GM04504 (cell line): ENCODE results near the gene TRIO.

ENCODE experiments used
- DNase-seq: peaks from one replicate; pipeline ENCODE4 v3.0.0-alpha.2; 2012; ENCODE audit warnings: low read depth

The TRIO gene

GRCh38 chr5:14457476-14457875 lies 314.3 kb downstream of the TRIO start:
- no peak for DNase-seq

DNA sequence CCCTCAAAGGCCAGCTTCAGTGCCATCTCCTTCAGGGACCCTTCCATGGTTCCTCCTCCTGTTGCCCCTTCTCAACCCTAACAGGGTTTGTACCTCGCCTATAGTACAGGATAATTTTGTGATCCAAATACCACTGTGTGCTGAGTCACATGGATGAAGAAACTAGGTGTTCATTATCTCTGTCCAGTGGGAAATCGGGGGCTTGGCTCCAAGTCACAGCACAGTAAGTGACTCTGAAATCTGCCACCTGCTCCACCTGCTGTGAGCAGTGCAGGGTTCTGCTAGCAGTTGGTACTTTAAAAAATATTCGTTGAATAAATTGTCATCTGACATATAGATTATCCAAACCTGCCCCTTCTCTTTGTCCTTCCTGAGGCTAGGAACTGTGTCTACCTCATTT lies 315.3 kb downstream of the TRIO start:
- DNase-seq = no peak

- DNase-seq = no peak
Observed at GRCh38 chr5:14460844-14461398, 317.8 kb downstream of the TRIO start.

DNA sequence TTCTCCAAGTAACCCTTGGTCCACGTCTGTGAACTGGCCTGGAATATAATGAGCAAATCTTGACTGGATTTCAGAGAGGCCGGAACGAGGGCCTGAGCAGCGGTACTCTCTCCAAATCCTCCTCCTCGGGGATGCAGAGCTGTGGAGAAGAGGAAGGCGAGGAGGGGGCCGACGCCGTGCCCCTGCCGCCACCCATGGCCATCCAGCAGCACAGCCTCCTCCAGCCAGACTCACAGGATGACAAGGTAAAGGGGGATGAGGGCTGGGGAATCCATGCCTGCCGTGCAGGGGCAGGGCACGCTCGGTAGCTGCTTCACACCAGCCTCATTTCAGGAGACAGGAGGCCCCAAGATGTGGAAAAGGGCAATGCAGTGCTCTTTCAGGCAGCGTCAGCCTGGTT lies 319.5 kb downstream of the TRIO start:
- DNase-seq = no peak

DNA sequence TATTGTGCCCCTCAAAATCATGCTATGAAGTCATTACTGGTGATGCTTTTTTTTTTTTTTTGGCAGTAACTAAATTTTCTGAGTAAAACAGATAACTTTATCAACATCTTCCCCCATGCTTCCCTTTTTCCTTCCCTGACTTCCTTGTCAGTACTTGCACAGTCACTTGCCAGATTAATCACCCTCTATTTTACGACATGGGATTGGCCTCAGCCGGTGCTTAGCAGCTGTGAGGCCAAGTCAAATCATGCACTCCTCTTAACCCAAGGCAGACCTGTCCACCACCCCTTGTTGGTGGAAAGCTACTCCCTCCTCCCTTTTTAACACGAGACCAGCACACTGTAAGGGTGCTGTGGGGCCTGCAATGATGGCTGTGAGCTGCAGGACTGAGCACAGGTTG lies 320.5 kb downstream of the TRIO start:
- no peak for DNase-seq

- no peak for DNase-seq
Observed at GRCh38 chr5:14464096-14464495, 321.0 kb downstream of the TRIO start.

DNA sequence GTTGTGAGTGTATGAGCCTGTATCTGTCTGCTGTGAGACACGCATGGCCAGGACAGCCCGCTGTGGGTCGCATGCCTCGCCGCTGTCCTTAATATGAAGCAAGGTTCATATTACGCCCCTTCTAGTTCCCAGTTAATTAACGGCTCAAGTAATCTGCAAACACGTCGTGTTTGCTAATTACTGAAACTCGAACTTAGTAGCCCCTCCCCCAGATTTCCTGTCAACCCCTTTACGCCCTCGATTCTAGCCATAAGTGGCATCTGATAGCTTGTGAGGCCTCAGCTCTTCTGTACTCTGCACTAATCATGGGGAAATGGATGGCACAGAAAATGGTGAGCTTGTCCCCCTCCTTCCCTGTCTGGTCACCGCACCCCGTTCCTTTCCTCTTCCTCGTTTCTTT lies 321.5 kb downstream of the TRIO start:
- DNase-seq = no peak

GRCh38 chr5:14465116-14465515 lies 322.0 kb downstream of the TRIO start:
- DNase-seq = no peak

DNA sequence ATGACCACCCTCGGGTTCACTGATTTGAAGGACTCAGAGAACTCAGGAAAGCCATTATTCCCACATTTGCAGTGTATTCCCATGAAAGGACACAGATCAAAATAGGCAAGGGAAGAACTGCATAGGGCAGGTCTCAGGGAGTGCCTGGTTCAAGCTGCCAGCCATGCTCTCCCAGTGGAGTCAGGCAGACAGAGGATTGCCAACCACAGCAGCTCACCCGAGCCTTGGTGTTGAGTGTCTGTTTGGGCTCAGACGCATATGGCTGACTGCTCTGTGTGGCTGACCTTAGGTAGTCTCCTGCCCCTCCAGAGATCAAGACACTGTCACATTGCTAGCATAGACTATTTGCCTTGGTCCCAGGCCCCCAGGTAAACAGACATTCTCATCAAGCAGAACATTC lies 322.6 kb downstream of the TRIO start:
- no peak for DNase-seq

DNA sequence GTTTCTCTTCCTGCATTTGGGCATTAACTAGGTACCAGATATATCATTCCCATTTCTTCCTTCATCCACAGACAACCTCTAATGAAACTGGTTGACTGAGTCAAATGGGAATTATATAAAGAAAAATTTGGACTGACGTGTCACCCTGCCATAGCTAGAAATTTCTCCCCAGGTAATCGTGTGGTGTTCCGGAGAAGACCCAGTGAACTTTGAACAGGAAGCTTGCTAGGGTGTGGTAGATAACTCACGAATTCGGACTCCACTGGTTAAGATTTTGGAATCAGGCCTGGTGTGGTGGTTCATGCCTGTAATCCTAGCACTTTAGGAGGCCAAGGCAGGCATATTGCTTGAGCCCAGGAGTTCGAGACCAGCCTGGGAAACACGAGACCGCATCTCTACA lies 324.1 kb downstream of the TRIO start:
- DNase-seq = no peak

GRCh38 chr5:14467886-14468285 lies 324.7 kb downstream of the TRIO start:
- DNase-seq = no peak

DNA sequence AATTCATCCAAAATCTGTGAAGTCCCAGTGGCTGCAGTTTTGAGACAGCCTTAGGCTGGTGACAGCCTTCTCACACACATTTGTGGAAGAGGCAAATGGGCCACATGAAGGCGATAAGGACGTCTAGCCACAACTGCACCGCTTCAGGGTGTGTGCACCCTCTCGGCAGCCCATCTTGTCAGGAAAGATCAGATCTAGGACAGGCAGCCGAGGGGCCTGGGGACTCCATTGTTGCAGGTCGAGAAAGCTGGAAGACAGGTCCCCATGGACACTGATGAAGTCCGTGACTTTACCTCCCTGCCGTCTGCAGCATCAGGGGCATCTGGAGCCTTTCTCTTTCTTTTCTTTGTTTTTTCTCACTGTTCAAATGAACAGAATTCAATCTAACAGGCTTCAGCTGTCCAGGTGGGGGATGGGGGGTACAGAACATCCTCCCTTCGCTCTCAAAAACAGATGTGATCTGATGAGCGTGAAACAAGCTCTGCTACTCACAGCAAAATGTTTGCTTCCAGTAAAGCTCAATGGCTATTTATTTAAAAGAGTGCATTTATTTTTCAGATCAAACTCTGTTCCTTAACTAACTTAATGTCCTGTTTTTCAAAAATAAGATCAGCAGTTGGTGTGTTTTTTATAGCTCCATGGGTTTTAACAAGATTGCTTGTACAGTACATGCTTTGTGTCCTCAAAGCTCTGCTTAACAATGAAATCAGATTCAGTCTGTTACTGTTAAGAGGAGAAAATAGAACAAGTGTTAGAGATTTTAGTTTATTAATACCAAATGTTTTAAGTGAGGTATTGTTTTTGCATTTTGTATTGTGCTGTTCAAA lies 326.6 kb downstream of the TRIO start:
- no peak for DNase-seq

DNA sequence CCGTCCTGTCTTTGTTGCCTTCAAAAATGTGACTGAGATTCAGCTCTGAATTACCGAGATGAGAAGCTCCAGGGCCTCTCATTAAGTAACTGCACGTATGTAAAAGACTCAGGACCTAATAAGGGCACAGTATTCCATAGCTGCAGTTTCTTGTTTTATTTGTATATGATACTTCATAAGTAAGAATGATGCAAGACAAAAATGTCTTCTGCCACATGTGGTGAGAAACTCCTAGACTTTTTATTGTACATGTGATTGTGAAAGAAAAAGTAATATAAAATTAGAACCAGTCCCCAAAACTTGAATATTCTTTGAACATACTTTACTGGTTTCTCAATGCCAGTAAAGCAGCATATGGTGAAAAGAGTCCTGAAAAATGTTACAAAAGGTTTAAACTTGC lies 328.4 kb downstream of the TRIO start:
- DNase-seq = no peak

DNA sequence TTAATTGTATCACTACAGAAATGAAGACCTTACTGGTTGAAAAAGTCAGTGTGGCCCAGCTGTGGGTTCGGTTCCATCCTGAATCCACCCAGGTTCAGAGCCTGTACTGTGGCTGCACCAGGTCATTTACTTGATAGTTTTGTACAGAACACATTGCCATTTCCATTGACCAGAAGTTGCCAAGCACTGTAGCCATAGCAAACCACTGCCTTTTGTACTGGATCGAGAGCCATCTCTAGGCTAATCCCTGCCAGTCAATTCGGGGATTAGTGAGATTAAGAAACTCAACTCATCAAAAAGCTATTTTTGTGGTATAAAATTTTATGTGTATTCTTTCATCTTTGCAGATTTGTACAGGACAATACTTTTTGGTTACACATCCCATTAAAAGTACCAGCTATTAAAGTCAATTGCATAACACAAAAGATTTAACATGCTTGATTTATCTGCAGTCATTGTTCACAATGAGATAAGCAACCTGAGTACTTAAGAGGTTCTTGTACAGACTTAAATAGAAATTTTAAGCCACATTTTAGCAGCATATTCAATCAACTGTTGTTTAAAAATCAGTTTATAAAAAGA lies 329.9 kb downstream of the TRIO start:
- no peak for DNase-seq

- no peak for DNase-seq
Observed at GRCh38 chr5:14475045-14475444, 331.9 kb downstream of the TRIO start.

DNA sequence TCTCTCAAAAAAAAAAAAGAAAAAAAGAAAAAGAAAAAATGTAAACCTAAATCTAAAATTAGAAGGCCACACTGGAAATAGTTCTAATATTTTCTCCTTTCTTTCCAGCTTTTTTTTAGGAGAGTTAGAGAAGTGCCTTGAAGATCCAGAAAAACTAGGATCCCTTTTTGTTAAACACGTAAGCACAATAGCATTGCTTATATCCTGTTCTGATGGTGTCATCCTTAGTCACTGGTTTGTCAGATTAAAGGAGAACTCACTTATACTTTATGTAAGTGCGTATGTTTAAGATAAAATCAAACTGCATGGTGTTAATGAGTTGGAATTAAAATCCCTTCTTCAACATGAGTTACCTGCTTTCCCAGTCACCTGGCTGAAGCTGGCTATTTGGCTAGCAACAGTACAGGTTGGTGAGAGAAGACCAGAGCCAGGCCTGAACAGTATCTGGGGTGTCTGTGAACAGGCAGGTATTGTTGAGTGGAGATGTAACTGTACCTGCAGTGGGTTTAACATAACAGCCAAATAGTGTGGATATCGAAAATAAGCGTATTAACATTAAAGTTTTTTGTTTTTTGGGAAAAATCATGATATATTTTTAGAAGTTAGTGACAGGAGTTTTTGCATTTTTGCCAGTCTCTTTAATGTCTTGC lies 333.8 kb downstream of the TRIO start:
- DNase-seq = no peak

- no peak for DNase-seq
Observed at GRCh38 chr5:14479143-14479696, 336.1 kb downstream of the TRIO start.

GRCh38 chr5:14481349-14481748 lies 338.2 kb downstream of the TRIO start:
- no peak for DNase-seq

GRCh38 chr5:14482085-14482484 lies 338.9 kb downstream of the TRIO start:
- no peak for DNase-seq

GRCh38 chr5:14483504-14484157 lies 340.5 kb downstream of the TRIO start:
- DNase-seq = no peak

DNA sequence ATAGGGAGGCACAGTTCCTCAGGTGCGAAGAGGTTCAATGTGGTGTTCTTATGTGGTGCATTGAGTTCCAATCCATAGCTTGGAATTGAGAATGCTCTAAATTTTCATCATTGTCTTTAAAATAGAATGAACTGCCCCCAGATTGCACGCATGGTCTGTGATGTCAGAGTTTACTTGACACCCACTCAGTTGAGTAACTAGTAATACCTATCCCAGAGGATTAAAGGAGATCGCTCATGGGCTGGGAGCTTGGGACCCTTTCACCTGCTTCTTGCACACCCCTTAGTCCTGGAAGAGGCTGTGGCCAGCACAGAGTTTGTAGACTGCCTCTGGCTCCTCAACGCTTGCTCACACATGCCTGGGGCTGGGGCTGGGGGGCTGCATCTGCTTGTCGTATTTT lies 343.3 kb downstream of the TRIO start:
- DNase-seq = no peak
